ENCODE data around the gene KLHL22.
"Not testable (repeated sequence)": the region's sequence is repeated elsewhere in the genome, so short reads cannot be mapped to it uniquely, and the experiment has no call there.

The KLHL22 gene

DNA sequence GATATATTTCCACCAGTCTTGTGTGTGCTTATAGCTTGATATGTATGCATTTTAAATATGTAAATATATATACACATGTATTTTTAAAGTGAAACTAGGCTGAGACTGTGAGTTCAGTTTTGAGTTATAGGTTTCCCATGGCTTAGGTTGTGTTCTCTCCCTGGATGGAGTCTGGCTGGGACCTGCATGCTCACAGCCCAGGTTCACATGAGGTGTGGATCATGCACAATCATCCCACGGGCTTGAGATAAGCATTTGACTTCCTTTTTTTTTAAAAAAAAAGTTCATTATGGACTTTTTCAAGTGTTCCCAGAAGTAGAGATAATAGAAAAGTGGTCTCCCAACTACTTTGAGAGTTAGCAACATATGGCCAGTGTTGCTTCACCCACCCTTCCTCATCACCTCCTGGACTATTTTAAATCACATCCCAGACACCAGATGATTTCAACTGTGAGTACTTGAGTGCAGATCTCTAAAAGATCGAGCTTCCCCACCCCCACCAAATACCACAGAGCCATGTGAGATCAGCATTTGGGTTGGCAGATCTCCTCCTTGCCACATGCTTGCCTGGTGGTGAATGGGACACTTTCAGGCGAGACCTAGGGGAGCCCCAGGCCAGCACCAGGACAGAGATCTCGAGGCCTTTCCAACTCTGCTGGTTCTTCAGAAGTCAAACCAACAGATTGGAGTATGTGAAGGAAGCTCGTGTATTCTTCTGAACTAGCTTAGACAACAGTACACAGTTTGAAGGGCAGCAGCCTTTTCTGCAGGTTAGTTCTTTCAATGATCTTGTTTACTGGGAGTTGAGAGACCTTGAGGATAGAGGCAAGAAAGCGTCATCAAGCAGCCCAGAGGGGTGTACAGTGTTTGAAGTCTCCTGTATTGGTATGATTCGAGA lies 27.7 kb upstream of the KLHL22 start:
- peak; percentile 20 for DNase-seq

DNA sequence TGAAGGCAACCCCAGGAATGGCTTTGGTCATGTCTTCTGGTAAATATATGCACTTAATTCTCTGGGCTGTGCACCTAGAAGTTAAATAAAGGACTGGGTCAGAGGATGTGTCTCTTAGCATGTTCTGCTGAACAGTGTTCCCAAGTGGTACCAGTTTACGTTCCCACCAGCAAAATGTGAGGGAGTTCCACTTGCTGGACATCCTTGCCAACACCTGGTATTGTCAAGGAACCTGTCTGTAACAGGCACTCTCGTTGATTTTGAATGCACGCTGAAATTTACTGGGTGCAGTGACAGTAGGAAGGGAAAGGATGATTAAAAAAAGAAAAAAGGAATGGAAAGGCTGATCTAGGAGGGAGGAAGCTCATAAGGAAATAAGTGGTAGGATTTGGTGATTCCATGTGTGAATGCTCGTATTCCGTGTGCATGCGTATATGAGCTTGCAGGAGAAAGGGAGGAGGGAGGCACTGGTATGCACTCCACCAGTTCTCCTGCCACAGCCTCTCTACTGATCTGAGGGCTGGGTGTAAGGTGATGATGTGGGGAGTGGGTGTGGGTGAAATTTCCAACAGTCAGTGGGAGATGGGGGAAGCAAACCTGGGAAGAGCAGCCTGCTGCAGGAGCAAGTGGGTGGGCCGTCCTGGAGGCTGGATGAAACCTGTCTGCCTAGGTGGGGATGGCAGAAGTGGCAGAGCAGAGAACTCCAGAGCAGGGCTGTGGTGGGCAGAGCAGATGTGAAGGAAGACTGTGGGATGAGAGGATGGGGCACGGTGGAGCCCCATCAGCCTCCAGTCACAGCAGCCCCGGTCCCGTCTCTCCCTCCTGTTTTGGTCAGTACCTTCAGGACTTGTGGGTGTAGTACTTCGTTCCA lies 26.8 kb upstream of the KLHL22 start:
- DNase-seq, result no peak

DNA sequence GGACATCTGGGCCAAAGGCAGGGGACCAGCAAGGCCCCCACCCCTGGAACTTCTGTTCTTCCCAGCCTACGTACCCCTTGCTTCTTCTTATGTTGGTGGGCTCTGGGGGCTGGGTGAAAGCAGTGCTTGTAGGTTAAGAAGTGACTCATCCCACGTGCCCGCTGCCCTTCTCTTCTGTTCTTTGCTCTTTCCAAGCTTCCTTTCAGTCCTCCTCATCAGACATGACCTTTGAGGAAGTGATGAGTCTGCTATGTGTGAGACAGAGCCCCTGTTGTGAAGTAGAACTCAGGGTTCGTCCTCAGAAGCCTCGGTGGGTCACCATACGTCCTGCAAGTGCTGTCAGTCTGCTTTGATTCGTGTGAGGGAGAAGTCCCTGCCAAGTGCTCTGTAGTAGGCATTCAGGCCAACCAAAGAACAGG lies 24.5 kb upstream of the KLHL22 start:
- DNase-seq, result no peak

DNA sequence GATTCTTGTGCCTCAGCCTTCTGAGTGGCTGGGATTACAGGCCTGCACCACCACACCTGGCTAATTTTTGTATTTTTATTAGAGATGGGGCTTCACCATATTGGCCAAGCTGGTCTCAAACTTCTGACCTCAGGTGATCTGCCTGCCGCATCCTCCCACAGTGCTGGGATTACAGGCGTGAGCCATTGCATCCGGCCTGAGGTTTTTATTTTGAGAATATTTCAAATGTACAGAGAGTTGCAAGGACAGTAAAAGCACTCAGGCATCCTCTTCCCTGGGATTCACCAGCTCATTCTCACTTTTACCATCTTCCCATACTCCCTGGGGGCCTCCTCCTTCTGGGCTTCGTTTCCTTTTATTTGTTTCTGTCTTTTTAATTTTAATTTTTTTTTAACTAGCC lies 24.0 kb upstream of the KLHL22 start:
- no peak for DNase-seq

DNA sequence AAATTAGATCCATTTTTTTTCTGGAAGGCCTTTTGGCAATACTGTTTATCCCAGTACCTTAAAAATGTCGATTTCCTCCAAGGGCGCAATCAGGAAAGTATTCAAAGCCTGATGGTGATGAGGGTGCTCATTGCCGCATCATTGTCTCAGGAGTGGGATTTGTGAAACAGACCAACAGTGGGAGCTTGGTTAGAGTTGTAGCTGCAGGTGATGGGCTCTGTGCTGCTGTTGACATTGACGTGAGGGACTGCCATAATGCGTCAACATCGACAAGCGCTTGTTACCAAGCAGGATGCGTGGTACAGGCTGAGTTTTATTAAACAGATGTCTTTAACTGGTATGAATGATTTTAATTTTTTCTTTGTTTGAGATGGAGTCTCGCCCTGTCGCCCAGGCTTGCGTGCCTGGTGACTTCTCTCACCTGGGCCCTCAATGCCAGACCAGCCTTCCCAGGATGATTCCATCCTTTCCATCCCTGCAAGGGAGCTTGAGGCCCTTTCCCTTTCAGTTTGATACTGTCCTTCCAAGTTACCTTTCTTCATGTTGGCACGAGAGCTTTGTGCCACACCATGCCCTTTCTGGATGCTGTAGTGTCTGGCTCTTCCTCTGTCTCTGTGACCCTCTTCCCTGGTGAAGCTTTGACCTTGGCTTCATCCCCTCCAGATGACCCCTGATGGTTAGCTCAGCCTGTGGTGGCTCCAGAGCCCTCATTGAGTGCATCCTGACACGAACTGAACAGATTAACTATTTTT lies 22.4 kb upstream of the KLHL22 start:
- no peak for DNase-seq

DNA sequence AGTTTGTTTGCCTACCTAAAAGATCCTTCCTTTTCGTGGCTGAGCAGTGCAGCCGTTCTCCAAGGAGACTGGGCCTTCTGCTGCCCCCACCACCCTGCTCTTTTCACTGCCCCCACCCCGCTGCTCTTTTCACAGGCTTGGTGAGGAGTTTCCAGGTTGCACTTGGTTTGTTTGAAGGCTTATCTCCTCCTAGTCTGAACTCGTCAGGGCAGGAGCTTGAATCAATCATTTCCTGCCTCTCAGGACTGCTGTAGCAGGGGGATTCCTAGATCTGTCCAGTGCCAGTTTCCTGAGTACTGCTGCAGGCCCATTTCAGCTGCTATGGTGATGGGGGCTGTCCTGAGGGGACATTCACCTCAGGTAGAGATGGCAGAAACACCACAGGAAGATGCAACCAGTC lies 21.8 kb upstream of the KLHL22 start:
- DNase-seq, result no peak

DNA sequence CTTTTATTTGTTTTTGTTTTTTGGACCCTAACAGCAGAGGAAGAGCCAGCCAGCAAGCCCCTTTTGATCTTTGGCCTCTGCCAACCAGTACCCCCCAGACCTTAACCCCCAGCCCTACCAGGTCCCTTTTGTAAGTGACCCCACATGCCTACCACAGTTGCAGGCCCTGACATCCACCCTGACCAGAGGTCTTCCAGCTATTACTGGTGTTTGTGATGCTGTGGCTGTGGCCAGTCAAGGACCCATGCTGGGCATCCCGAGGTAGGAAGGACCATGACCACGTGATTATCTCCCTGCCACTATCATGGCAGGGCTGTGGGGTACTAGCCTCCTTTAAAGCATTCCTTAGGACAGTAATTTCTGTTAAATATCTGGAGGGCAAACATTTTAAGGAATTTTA lies 20.8 kb upstream of the KLHL22 start:
- no peak for DNase-seq

DNA sequence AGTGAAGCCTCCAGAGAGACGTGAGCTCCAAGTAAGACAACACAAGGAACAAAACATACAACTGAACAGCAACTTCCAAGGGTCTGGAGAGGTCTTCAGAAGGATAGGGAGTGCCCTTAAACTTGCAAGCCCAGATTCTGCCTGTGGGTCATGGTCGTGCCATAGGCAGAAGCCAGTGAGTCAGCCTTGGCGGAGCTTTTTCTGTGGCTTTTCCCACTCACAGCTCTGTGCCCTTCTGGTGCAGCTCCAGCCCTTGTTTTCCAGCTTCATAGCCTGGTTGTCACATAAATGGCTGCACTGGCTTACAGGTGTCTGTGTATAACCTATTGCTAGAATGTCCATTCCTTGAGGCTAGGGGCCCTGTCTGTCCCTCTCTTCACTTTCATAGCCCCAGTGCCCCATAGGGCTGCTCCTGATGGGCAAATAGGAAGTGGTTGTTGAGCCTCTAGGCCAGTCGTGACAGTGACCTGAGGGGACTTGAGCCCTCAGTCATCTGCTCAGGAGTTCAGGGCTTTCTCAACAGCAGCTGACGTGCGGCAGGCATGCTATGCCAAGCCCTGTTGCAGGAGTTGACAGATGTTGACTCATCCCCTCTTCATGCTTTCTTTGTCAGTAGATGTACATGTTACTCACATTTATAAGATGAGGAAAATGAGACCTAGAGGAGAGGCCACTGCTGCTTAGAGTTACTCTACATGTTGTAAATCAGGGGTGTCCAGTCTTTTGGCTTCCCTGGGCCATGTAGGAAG lies 19.2 kb upstream of the KLHL22 start:
- DNase-seq, result no peak

DNA sequence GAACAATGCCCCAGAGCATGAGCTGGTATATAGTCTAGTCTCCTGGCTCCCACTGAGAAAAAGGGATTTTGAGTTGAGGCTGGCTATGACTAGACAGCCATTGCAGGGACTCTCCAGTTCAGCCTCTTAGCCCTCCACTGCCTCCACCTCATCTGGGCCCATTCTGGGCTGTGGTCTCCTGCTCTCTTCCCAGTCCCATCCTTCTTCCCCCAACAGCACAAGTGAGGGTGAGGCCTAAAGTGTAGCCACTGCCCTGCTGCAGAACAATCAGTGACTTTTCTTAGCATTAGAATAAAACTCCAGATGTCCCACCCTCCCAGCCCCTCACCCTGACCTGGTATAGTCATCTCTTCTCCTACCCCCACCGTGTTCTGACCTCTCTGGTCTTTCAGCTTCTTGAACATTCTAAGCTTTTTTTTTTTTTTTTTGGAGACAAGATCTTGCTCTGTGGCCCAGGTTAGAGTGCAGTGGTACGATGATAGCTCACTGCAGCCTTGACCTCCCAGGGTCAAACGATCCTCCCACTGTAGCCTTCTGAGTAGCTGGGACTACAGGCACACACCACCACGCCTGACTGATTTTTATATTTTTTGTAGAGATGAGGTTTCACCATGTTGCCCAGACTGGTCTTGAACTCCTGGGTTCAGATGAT lies 16.1 kb upstream of the KLHL22 start:
- no peak for DNase-seq

DNA sequence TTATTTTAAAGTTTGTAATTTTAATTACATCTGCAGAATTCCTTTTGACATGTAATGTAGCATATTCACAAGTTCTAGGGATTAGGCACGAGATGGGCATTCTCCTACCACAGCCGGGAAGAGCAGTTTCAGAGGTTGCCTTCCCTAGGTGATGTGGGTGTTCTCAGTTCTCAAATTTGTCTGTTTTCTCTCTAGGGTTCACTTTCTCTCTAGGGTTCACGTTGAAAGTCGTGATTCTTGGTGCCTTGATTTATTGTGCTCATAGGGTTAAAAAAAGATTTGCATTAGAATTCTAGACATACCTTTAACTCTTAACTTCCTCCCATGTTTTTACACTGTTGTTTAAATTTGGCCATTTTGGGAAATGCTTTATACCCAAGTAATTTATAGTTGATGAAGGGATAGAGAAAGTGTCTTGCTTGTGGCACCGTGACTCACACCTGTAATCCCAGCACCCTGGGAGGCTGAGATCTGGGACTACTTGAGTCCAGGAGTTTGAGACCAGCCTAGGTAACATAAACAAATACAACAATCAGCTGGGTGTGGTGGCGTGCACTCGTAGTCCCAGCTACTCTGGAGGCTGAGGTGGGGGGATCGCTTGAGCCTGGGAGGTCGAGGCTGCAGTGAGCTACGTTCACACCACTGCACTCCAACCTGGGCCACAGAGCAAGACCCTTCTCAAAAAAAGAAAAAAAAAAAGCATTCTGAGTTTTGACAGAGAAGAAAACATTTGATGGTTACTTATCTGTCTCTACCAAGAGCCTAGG lies 15.4 kb upstream of the KLHL22 start:
- DNase-seq, result no peak

DNA sequence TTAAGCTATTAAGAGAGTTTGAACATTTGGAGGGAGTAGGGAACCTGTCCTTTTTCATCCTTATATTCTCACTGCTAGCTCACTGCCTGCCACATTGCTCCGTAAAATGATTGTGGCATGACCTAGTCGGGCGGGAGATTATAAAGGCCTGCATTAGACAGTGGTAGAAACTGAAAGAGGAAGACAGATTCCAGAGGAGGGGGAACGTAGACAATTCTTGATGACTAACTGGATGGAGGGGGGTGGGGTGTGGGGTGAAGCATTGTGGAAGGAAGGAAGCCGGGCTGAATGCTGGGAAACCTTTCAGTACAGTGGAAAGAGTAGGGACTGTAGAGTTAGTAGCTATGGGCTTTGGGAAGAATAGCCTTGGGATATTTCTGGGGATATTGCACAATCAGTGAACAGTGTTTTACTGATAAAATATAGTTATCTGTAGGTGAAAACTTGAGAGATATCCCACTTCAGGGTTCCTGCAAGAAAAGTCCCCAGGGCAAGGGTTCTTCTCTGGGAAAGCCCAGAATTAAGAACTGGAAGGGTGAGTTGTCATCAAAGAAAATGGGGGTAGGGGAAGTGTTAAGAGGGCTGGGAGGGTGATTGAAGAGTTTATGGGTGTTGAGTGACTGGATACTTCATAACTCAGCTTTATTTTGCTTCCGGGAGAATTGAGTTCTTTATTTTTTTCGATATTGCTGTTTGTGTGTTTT lies 13.9 kb upstream of the KLHL22 start:
- peak; percentile 59 for DNase-seq

DNA sequence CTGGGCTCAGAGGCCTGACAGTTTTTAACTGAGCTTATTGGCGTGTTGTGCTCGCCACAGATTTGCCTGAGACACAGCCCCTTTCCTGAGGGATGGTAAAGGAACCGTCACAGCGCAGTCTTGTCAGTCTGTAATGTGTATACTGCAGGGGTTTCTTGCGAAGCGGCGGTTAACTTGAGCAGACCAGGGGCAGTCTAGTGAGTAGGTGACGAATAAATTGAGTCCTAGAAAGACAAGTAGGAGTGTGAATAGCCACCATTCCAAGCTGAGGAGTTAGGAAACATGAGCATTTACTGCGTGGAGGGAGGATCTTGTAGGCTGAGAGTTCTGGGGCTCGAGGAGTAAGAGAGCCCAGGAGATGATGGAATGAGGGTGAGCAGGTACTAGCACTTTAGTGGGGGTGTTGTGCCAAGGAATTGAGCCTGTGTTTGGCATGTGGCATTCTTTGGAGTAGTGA lies 13.2 kb upstream of the KLHL22 start:
- DNase-seq, result no peak

DNA sequence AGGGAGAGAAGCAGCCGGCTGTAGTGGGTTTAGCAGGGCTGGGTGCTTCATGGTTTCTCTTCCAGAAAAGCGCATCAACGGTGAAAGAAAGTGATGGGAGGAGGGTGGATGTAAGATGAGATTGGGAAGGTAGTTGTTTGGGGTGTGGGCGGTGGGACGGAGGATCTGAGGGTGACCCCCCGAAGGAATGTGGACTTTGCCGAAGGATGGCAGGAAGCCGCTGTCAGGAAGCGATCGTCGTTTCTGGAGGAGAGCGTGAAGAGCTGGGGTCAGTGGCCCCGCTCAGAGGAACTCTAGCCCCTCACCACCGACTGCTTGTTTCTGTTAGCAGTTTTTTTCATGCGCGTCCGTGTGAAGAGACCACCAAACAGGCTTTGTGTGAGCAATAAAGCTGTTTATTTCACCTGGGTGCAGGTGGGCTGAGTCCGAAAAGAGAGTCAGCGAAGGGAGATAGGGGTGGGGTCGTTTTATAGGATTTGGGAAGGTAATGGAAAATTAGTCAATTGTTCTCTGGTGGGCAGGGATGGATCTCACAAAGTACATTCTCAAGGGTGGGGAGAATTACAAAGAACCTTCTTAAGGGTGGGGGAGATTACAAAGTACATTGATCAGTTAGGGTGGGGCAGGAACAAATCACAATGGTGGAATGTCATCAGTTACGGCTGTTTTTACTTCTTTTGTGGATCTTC lies 12.6 kb upstream of the KLHL22 start:
- DNase-seq, result not testable (repeated sequence)

DNA sequence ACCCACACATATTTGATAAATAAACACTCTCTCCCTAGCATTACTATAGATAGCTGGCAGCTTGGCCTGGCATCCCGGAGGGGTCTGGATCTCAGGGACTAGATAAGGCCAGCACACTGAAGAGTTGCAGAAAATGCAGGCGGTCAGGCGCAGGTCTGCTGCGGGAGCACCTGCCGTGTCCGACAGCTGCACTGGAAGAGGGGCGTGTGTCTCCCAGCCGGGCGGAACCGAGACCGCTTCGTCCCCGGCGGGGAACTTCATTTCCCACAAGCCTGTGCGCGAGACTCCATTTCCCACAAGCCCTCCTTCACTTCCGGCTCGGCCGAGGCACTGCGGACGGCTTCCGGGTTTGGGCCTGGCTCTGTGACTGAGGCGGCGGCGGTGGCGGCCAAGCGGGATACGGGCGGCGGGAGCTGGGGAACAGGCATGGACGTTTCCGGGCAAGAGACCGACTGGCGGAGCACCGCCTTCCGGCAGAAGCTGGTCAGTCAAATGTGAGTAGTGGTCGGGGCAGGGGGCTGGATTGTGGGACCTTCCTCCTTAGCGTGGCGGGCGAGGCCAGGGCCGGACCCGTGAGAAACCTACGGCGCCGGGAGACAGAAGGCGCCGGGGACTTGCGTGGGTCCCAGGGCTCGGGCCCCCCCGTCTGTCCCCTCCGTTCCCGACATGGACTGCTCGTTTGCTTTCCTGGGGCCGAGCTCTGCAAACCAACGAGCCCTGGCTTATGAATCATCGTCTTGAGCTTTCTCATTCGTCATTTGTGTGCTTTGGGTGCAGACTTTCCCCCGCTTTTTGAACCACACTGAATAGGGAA lies 11.9 kb upstream of the KLHL22 start, which contains the start of gene MED15:
Gene MED15, plus strand, starts transcription at position 358 of the 814 bp plus-strand sequence. Its CDS starts 69 bp downstream, at position 427.
- peak; percentile 90 for DNase-seq

DNA sequence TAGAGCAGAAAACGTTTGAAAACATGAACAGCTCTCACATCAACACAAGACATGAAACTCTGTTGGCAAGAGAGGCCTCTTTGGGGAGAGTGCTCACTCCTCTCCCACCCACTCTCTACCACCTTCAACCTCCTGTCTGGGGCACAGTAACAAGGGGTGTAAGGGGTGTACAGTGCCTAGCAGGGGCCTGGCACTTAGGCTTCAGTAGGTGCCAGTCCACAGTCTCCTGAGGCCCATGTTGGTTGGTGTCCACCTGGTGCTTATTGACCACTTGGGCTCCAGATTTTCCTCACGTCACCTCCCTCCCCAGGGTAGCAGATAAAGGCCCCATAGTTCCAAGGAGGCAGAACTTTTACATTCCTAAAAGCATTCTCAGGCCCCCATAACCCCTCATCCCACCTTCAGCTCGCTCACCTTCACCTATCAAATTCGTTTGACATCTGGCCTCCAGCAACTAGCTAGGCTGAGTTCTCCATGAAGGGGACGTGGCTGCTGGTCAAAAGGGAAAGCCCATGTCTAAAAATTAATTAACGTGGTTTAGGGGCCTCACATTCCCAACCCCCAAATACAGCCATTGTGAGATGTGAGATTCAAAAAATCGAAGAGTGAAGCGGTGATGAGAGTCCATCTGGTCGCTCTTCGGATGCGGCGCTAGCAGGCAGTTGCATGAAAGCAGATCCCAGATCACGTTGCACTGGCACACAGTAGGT lies 11.1 kb upstream of the KLHL22 start:
- DNase-seq, result no peak

DNA sequence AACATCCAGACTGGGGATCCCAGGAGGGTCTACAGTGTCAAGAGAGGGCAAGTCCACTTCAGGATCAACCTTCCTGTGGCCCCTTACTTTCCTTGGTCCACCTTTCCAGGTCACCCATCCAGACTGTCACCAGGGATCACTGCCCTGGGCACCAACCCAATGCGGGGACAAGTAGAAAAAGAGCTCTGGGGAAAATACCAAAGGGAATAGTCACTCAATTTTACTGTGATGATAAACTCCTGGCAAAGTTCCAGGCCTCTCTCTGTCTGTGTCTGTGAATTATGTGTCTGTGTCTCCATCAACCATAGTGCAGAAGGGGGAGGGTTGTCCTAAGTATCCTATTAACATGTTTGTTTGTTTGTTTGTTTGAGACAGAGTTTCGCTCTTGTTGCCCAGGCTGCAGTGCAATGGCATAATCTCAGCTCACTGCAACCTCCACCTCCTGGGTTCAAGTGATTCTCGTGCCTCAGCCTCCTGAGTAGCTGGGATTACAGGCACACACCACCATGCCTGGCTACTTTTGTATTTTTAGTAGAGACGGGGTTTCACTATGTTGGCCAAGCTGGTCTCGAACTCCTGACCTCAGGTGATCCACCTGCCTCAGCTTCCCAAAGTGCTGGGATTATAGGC lies 8.8 kb upstream of the KLHL22 start:
- not testable (repeated sequence) for DNase-seq

DNA sequence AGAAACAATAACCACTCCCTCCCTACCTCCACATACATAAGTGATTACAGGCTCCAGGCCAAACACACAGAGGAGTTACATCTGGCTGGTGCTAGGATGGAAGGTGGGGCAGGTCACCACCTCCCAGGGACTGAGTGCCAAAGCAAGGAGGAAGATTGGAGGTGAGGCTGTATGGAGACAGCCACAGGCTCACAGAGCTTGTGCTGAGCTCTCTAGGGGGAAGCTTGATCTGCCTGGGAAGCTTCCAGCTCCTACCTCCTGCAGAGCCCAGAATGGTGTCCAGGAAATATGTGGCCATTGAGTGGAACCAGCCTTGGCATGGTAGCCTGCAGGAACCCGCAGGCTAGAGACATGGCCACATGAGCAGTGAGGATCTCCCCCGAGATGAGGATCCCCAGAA lies 8.2 kb upstream of the KLHL22 start:
- no peak for DNase-seq

Measured in activated naive CD4-positive, alpha-beta T cell treated with Interleukin-2 at 50 U/mL for 16 hours (primary cell).